IMR-90 (cell line): ENCODE data around the gene RPS27A. TPM values are rescaled to one million over a fixed set of nuclear protein-coding genes. Genes with fewer than 3 reads are reported as not detected.
A peak's percentile ranks its signal among the peaks of the same experiment; 100 is the strongest.

Experiments used
- ATAC-seq: fragments of 200-7000 bp; cut with Tn5 transposase; 2 replicates; pipeline ENCODE4 v1.9.1; 2020; ENCODE audit warnings: low read depth, mild to moderate bottlenecking, moderate library complexity
- Bru-seq: library from RNA; stranded (reverse); fragments of 400-500 nt; gene quantifications from one replicate; lab custom pipeline; 2021; lab: Mats Ljungman, UMichigan
- BruChase-seq, 2 experiments: library from RNA; stranded (reverse); fragments of 400-500 nt; gene quantifications; one replicate each; lab custom pipeline; 2021; lab: Mats Ljungman, UMichigan
- BruUV-seq: library from RNA; stranded (reverse); fragments of 400-500 nt; replicated peaks from 2 replicates; lab custom pipeline; 2021; lab: Mats Ljungman, UMichigan
- CTCF ChIA-PET: fragments of 300-600 bp; formaldehyde crosslinking; extraction: SDS; loops from one replicate; lab custom pipeline; 2021; ENCODE audit warnings: antibody characterized with exemption; lab: Yijun Ruan, JAX
- POLR2A ChIA-PET: fragments of 300-600 bp; sonication (Branson Sonifier 250); formaldehyde crosslinking; loops from one replicate; lab custom pipeline; 2022; ENCODE audit warnings: antibody characterized with exemption; ENCODE audit not compliant: unreplicated experiment; lab: Charles Lee
- DNase-seq: peaks from one replicate; pipeline ENCODE4 v3.0.0; 2013
- H2AFZ ChIP-seq: replicated peaks from 2 replicates; pipeline ENCODE3; 2013; ENCODE audit warnings: low read length, mild to moderate bottlenecking; ENCODE audit not compliant: poor library complexity
- H2AK5ac ChIP-seq: 2 replicates; pipeline ENCODE4 v1.6.1; 2013; ENCODE audit warnings: low read depth, low read length, inconsistent platforms
- H2AK9ac ChIP-seq: replicated peaks from 2 replicates; pipeline ENCODE3; 2013; ENCODE audit warnings: mild to moderate bottlenecking, low read depth, low read length, moderate library complexity; ENCODE audit not compliant: poor library complexity
- H2BK120ac ChIP-seq: 2 replicates; pipeline ENCODE4 v1.6.1; 2013; ENCODE audit warnings: low read depth, low read length, inconsistent platforms
- H2BK15ac ChIP-seq: 3 replicates; pipeline ENCODE4 v1.6.1; 2013; ENCODE audit warnings: low read depth, low read length, inconsistent platforms
- H2BK20ac ChIP-seq: 2 replicates; pipeline ENCODE4 v1.6.1; 2013; ENCODE audit warnings: low read depth, mild to moderate bottlenecking, inconsistent platforms, low read length, moderate library complexity
- H2BK5ac ChIP-seq: 2 replicates; pipeline ENCODE4 v1.6.1; 2013; ENCODE audit warnings: mild to moderate bottlenecking, low read depth, low read length, inconsistent platforms; ENCODE audit not compliant: poor library complexity, severe bottlenecking
- H3K14ac ChIP-seq: replicated peaks from 2 replicates; pipeline ENCODE4 v1.6.1; 2013; ENCODE audit warnings: low read depth, low read length, inconsistent platforms
- H3K18ac ChIP-seq: 2 replicates; pipeline ENCODE4 v1.6.1; 2013; ENCODE audit warnings: low read depth, low read length, control low read depth
- H3K23ac ChIP-seq: 2 replicates; pipeline ENCODE4 v1.6.1; 2013; ENCODE audit warnings: low read depth, low read length, inconsistent platforms
- H3K27ac ChIP-seq: 2 replicates; pipeline ENCODE4 v1.5.1; 2013; ENCODE audit warnings: mild to moderate bottlenecking, control low read depth, low read length; ENCODE audit not compliant: insufficient read depth
- H3K27me3 ChIP-seq: 2 replicates; pipeline ENCODE4 v1.6.1; 2013; ENCODE audit warnings: low read length; ENCODE audit not compliant: control insufficient read depth, insufficient read depth
- H3K36me3 ChIP-seq: 2 replicates; pipeline ENCODE4 v1.6.1; 2013; ENCODE audit warnings: low read length, mixed read lengths; ENCODE audit not compliant: control insufficient read depth, insufficient read depth
- H3K4ac ChIP-seq: 2 replicates; pipeline ENCODE4 v1.6.1; 2013; ENCODE audit warnings: low read depth, low read length, inconsistent platforms
- H3K4me1 ChIP-seq: 2 replicates; pipeline ENCODE4 v1.6.1; 2013; ENCODE audit warnings: low read length, mixed read lengths; ENCODE audit not compliant: control insufficient read depth, insufficient read depth
- H3K4me2 ChIP-seq: 2 replicates; pipeline ENCODE4 v1.6.1; 2013; ENCODE audit warnings: low read depth, mild to moderate bottlenecking, control low read depth, low read length, moderate library complexity
- H3K4me3 ChIP-seq: 2 replicates; pipeline ENCODE4 v1.5.1; 2013; ENCODE audit warnings: low read depth, mild to moderate bottlenecking, control low read depth, low read length, moderate library complexity; ENCODE audit not compliant: insufficient read depth
- H3K56ac ChIP-seq: 2 replicates; pipeline ENCODE4 v1.6.1; 2013; ENCODE audit warnings: low read length, inconsistent platforms; ENCODE audit not compliant: insufficient read depth; ENCODE audit errors: extremely low read depth
- H3K79me1 ChIP-seq, 2 experiments: 2 replicates each; pipeline ENCODE4 v1.6.1; 2013; ENCODE audit warnings: low read length in 2 of 2, inconsistent platforms in 1 of 2, low read depth in 1 of 2
- H3K9ac ChIP-seq: 2 replicates; pipeline ENCODE4 v1.6.1; 2013; ENCODE audit warnings: low read depth, low read length, control low read depth
- H3K9me1 ChIP-seq: 2 replicates; pipeline ENCODE4 v1.6.1; 2013; ENCODE audit warnings: low read length, inconsistent platforms; ENCODE audit not compliant: insufficient read depth
- H3K9me3 ChIP-seq: 2 replicates; pipeline ENCODE4 v1.6.1; 2013; ENCODE audit warnings: low read length; ENCODE audit not compliant: control insufficient read depth, insufficient read depth
- H4K20me1 ChIP-seq: 2 replicates; pipeline ENCODE4 v1.6.1; 2013; ENCODE audit warnings: low read length, inconsistent platforms; ENCODE audit not compliant: insufficient read depth
- H4K5ac ChIP-seq: 2 replicates; pipeline ENCODE4 v1.6.1; 2013; ENCODE audit warnings: mild to moderate bottlenecking, low read depth, low read length, control low read depth
- H4K8ac ChIP-seq, 2 experiments: 2 replicates each; pipeline ENCODE4 v1.6.1; 2013; ENCODE audit warnings: low read depth in 2 of 2, low read length in 2 of 2, control low read depth in 1 of 2, inconsistent platforms in 1 of 2
- H4K91ac ChIP-seq: 2 replicates; pipeline ENCODE4 v1.6.1; 2013; ENCODE audit warnings: low read depth, low read length, inconsistent platforms; ENCODE audit not compliant: insufficient read depth
- CHD1 ChIP-seq: IDR thresholded peaks from 2 replicates; pipeline ENCODE4 v1.6.1; 2012; ENCODE audit warnings: low read depth, low read length, improper control_type of control experiment
- MAFK ChIP-seq: IDR thresholded peaks from 2 replicates; pipeline ENCODE4 v1.6.1; 2012; ENCODE audit warnings: low read depth, low read length, improper control_type of control experiment
- MAZ ChIP-seq: IDR thresholded peaks from 2 replicates; pipeline ENCODE4 v1.6.1; 2012; ENCODE audit warnings: low read depth, mild to moderate bottlenecking, low read length, improper control_type of control experiment, moderate library complexity, borderline replicate concordance
- MXI1 ChIP-seq: IDR thresholded peaks from 2 replicates; pipeline ENCODE4 v1.6.1; 2012; ENCODE audit warnings: low read depth, mild to moderate bottlenecking, low read length, moderate library complexity, borderline replicate concordance
- POLR2A ChIP-seq: IDR thresholded peaks from 2 replicates; pipeline ENCODE4 v1.6.1; 2012; ENCODE audit warnings: mild to moderate bottlenecking, low read depth, low read length
- WGBS, 2 experiments: methylation state at CpG; one replicate each; pipeline versions ENCODE4 v1.1.5 to v1.1.7; 2013; ENCODE audit warnings: missing lambda C conversion rate in 2 of 2; ENCODE audit not compliant: insufficient read length in 1 of 2; ENCODE audit errors: extremely low coverage in 2 of 2; 5-methylcytosine and 5-hydroxymethylcytosine counted together
- dilution Hi-C: fragments of 300-500 bp; cut with HindIII; formaldehyde crosslinking; loops from one replicate; pipeline ENCODE4 v1.14.3; 2018; ENCODE audit warnings: low sequenced_read_pairs; ENCODE audit not compliant: unreplicated experiment
- in situ Hi-C: fragments of 300-500 bp; cut with MboI; formaldehyde crosslinking; loops from 3 replicates; pipeline ENCODE4 v1.14.3; 2019; ENCODE audit warnings: low sequenced_read_pairs, inconsistent platforms, mixed read lengths
- intact Hi-C: fragments of 100-400 bp; cut with micrococcal nuclease; formaldehyde crosslinking; loops from 2 replicates; pipeline ENCODE4 v1.10.0; 2022
- long read RNA-seq: library from polyadenylated mRNA; unstranded; transcript quantifications from one replicate; pipeline ENCODE4 v2.0.0, GENCODE V29; 2021; ENCODE audit not compliant: unreplicated experiment
- polyA plus RNA-seq, 3 experiments: library from polyadenylated mRNA; depleted of rRNA; stranded (reverse); fragments of >200 nt; gene quantifications; 2 replicates each; pipeline ENCODE4 v1.2.3, GENCODE V29; 2012; ENCODE audit warnings: low replicate concordance in 1 of 3
- total RNA-seq: library from RNA; depleted of rRNA; stranded (reverse); fragments of >200 nt; gene quantifications from 2 replicates; pipeline ENCODE4 v1.2.3, GENCODE V29; 2012; rRNA removed
- TF ChIP-seq, protein P1 (sequence below): fragments of 150-350 bp; IDR thresholded peaks from 2 replicates; pipeline ENCODE4 v1.6.1; 2017; ENCODE audit warnings: mild to moderate bottlenecking, antibody characterized with exemption, low read length, low read depth

RPS27A gene
- total RNA-seq (496 and 1,448 TPM in 2 replicates), polyA plus RNA-seq (2012; rRNA removed) (1,344 and 1,421 TPM in 2 replicates), Bru-seq, nascent RNA (percentile 97 among the genes with signal in this experiment), BruChase-seq, experiment 1, labeled RNA remaining after a 6-hour chase (percentile 94 among the genes with signal in this experiment), BruChase-seq, experiment 2, labeled RNA remaining after a 2-hour chase (percentile 86 among the genes with signal in this experiment)
- polyA plus RNA-seq (2012; cell fraction: cytosol; rRNA removed) = 503 and 1,026 TPM in 2 replicates
- polyA plus RNA-seq (2012; cell fraction: nucleus; rRNA removed; ENCODE audit: low replicate concordance) = 81.5 and 788 TPM in 2 replicates
- long read RNA-seq, transcript RPS27A-203 (5 exons, 796 nt) = minor isoform, 43 of 532 reads
- long read RNA-seq, transcript RPS27A-201 (6 exons, 1,071 nt) = major isoform, 465 of 532 reads
- long read RNA-seq, partial matches to known transcripts = 9 of 532 reads
- long read RNA-seq, other reads (novel, unspliced or antisense) = 15 of 532 reads

DNA sequence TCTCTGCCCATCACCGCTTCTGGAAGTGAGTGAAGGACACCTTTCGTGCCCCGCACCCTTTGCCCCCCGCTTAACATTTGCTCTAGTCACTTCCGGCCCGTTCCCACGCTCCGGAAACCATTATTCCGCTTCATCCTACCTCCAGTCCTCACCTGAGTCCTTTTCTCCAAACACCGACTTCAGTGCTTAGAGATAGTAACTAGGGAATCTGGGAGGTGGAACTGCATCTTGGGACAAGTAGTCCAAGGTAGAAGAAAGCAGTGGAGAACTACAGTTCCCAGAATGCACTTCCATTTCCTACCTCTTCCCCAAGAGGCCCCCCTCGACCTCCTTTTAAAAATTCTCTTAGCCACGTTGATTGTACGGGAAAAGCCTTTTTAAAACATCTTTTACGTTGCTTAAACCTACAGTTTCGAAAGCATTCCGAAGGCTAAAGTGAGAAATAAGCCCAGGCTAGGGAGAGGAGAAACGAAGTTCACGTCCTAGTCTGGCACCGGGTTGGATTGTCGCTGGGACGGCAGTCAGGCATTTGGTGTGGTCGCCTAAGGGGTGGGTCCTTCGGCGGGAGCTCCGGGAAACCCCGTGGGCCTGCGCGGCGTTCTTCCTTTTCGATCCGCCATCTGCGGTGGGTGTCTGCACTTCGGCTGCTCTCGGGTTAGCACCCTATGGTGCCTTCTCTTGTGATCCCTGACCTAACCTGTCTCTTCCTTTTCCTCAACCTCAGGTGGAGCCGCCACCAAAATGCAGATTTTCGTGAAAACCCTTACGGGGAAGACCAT is at the start of gene RPS27A, which contains the start of gene CLHC1:
TSS of gene RPS27A (plus strand) at position 605 of the 779 bp plus-strand sequence. CDS start at position 742, 137 bp downstream.
TSS of gene CLHC1 (minus strand) at position 210 of the 779 bp plus-strand sequence. CDS start 9,882 bp downstream, outside the sequence.
- ChIA-PET CTCF (no interaction called here), POLR2A (interaction anchor here (0.6 kb wide), 2 partner anchors 8 to 12 kb away, joined by 4 read pairs; no protein-coding TSS in a partner anchor)
- Histone ChIP-seq H2AFZ (peak within 1 kb of the TSS; percentile 88), H2AK5ac (peak within 1 kb of the TSS; percentile 93), H4K91ac (peak within 1 kb of the TSS; percentile 100), H2BK15ac (peak within 1 kb of the TSS; percentile 97), H3K9me3 (no peaks in the 10 kb centered on the region), H2AK9ac (peak within 1 kb of the TSS; percentile 99), H3K9ac (peak within 1 kb of the TSS; percentile 98), H3K14ac (peak within 1 kb of the TSS; percentile 100), H3K4me3 (peak within 1 kb of the TSS; percentile 75), H4K8ac (peak within 1 kb of the TSS; percentile 96 to 100), H4K5ac (peak within 1 kb of the TSS; percentile 96), H4K20me1 (peaks cover 26% of the 10 kb centered on the region; the same call in 1 of the 2 replicates), H3K4me2 (peak within 1 kb of the TSS; percentile 81), H3K4me1 (peaks cover 3% of the 10 kb centered on the region; the same call in 1 of the 2 replicates), H3K27me3 (no peaks in the 10 kb centered on the region), H3K9me1 (no peaks in the 10 kb centered on the region; the same call in 1 of the 2 replicates), H2BK5ac (peak within 1 kb of the TSS; percentile 98), H2BK120ac (peak within 1 kb of the TSS; percentile 99), H3K18ac (peak within 1 kb of the TSS; percentile 98), H3K56ac (peak within 1 kb of the TSS; percentile 100), H3K27ac (peak within 1 kb of the TSS; percentile 94), H3K36me3 (peaks cover 23% of the 10 kb centered on the region), H3K79me1 (peaks cover 27 to 78% of the 10 kb centered on the region in 2 experiments), H2BK20ac (peak within 1 kb of the TSS; percentile 93), H3K4ac (peak within 1 kb of the TSS; percentile 99), H3K23ac (peak within 1 kb of the TSS; percentile 100)
- intact Hi-C loops (loop anchor here (2.0 to 5.0 kb wide), 2 partner anchors 130 to 183 kb away; no protein-coding TSS in a partner anchor), dilution Hi-C loops (no loop called here), in situ Hi-C loops (no loop called here)
- ATAC-seq = peak; percentile 93
- peak; percentile 97 for DNase-seq
- 0% methylated on average over 23 of the region's 37 CpGs; no CpG with 5 or more reads in 1 of the 2 experiments for WGBS, 2 experiments
- BruUV-seq = no TSS peak
- peak; percentile 88 for TF ChIP-seq MXI1
- peak; percentile 90 for TF ChIP-seq CHD1
- no peak; the same call in none of the 2 replicates for TF ChIP-seq MAZ
- no peak for TF ChIP-seq MAFK
- TF ChIP-seq, protein P1, sequence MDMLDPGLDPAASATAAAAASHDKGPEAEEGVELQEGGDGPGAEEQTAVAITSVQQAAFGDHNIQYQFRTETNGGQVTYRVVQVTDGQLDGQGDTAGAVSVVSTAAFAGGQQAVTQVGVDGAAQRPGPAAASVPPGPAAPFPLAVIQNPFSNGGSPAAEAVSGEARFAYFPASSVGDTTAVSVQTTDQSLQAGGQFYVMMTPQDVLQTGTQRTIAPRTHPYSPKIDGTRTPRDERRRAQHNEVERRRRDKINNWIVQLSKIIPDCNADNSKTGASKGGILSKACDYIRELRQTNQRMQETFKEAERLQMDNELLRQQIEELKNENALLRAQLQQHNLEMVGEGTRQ = peak; percentile 47; the same call in 1 of the 2 replicates
- peak; percentile 95 for TF ChIP-seq POLR2A
